Heart right ventricle (tissue), 16 donors: ENCODE measurements around the gene CBLC. TPM values are rescaled to one million over a fixed set of nuclear protein-coding genes. Genes with fewer than 3 reads are reported as not detected.
"Not testable (repeated sequence)": the region's sequence is repeated elsewhere in the genome, so short reads cannot be mapped to it uniquely, and the experiment has no call there.

Experiments
- ATAC-seq, 8 donors: fragments of 200-7000 bp; cut with Tn5 transposase; one replicate each; pipeline ENCODE4 v1.9.1; 2020; ENCODE audit warnings: mild to moderate bottlenecking in 8 of 8, moderate library complexity in 8 of 8, moderate number of reproducible peaks in 1 of 8
- DNase-seq, 2 donors: peaks; one replicate each; pipeline ENCODE4 v3.0.0-alpha.2; 2020
- H3K27ac ChIP-seq, 10 donors: fragments of 200-600 bp; sonication (generic) in 2 of 10; one replicate each; pipeline versions ENCODE4 v1.5.0 to v1.8.0; 2020 to 2022; ENCODE audit warnings: mild to moderate bottlenecking in 3 of 10
- H3K27me3 ChIP-seq, 7 donors: fragments of 200-600 bp; one replicate each; pipeline ENCODE4 v1.8.0; 2021 to 2022; ENCODE audit warnings: mild to moderate bottlenecking in 2 of 7
- H3K36me3 ChIP-seq, 9 donors: fragments of 200-600 bp; sonication (generic) in 1 of 9; one replicate each; pipeline versions ENCODE4 v1.5.0 to v1.8.0; 2020 to 2022; ENCODE audit warnings: mild to moderate bottlenecking in 2 of 9
- H3K4me1 ChIP-seq, 9 donors: fragments of 200-600 bp; sonication (generic) in 1 of 9; one replicate each; pipeline versions ENCODE4 v1.5.0 to v1.8.0; 2020 to 2022; ENCODE audit warnings: mild to moderate bottlenecking in 4 of 9
- H3K4me3 ChIP-seq, 10 donors: fragments of 200-600 bp; sonication (generic) in 2 of 10; one replicate each; pipeline versions ENCODE4 v1.5.0 to v1.8.0; 2020 to 2022; ENCODE audit warnings: mild to moderate bottlenecking in 7 of 10, moderate library complexity in 2 of 10
- H3K9me3 ChIP-seq, 11 donors: fragments of 200-600 bp in 10 of 11; sonication (generic) in 2 of 11; one replicate each; pipeline versions ENCODE4 v1.5.0 to v1.8.0; 2013 to 2022; ENCODE audit warnings: mild to moderate bottlenecking in 2 of 11, control low read depth in 1 of 11, moderate library complexity in 1 of 11
- WGBS, 2 donors: extraction: QIAGEN DNeasy Blood & Tissue Kit; methylation state at CpG; one replicate each; pipeline ENCODE4 v1.1.7; 2013; ENCODE audit warnings: inconsistent platforms in 1 of 2; 5-methylcytosine and 5-hydroxymethylcytosine counted together
- intact Hi-C, 10 donors: fragments of 100-400 bp; cut with DNase I; formaldehyde crosslinking; loops; one replicate each; pipeline versions ENCODE4 v1.11.1 to v1.14.2; 2022
- polyA plus RNA-seq, 2 donors: library from polyadenylated mRNA; stranded (reverse); fragments of 200-250 nt; gene quantifications; one replicate each; pipeline ENCODE4 v1.2.3, GENCODE V29; 2013
- total RNA-seq, 10 donors: library from RNA; stranded (reverse); fragmentation: NEBNext Ultra II Directional in 3 of 10; extraction: Animal tissue kit (Norgen Biotek cat#: 25700) in 3 of 10; gene quantifications; one replicate each; pipeline versions ENCODE4 v1.2.1 to v1.2.4, GENCODE V29; 2021 to 2023
- TF ChIP-seq, protein P1 (sequence below), 9 donors: fragments of 200-600 bp; sonication (generic) in 2 of 9; IDR thresholded peaks; one replicate each; pipeline versions ENCODE4 v1.5.0 to v1.8.0; 2021 to 2022; ENCODE audit warnings: antibody characterized with exemption in 9 of 9, mild to moderate bottlenecking in 5 of 9, moderate library complexity in 1 of 9
- donor health status: Arrhythmogenic right ventricular cardiomyopathy.
- donor health status: ischemic (EF 13 %, LVEDD 7.1; RV severe dilation, severe dysfunction).
- donor health status: healthy with polysubstance abuse.
- donor health status: DM: no; HTN: yes; CAD: no.
- donor health status: DM: no; HTN: no; CAD: no.
- donor health status: ischemic (EF 25% LVEDD 6.9; RV normal size, moderate dysfunction).
- donor health status: ischemic (EF 25% LVEDD 5.7; RV mildly dilated, moderate dysfunction).
- donor health status: healthy.
- donor health status: DM: yes; HTN: yes; CAD: no.
- donor health status: Ischemic cardiomyopathy.
- donor health status: ischemic (EF 35%, LVEDD 5.7; RV mildly dilated, moderate dysfunction).
- donor health status: nonischemic (EF 11% LVEDD 7.7; RV severe dilation, severe dysfunction).
- donor health status: DM: yes; HTN: yes; CAD: no.
- donor health status: PGD.
- donor health status: ischemic (EF 29% LVEDD 5.4; RV normal size, mild dysfunction).
- donor health status: nonischemic (EF 23%, LVEDD 6.1; RV moderate dilation, normal function).

CBLC gene
- total and polyA plus RNA-seq, 12 donors, result 0.38 TPM; not detected in 11

DNA sequence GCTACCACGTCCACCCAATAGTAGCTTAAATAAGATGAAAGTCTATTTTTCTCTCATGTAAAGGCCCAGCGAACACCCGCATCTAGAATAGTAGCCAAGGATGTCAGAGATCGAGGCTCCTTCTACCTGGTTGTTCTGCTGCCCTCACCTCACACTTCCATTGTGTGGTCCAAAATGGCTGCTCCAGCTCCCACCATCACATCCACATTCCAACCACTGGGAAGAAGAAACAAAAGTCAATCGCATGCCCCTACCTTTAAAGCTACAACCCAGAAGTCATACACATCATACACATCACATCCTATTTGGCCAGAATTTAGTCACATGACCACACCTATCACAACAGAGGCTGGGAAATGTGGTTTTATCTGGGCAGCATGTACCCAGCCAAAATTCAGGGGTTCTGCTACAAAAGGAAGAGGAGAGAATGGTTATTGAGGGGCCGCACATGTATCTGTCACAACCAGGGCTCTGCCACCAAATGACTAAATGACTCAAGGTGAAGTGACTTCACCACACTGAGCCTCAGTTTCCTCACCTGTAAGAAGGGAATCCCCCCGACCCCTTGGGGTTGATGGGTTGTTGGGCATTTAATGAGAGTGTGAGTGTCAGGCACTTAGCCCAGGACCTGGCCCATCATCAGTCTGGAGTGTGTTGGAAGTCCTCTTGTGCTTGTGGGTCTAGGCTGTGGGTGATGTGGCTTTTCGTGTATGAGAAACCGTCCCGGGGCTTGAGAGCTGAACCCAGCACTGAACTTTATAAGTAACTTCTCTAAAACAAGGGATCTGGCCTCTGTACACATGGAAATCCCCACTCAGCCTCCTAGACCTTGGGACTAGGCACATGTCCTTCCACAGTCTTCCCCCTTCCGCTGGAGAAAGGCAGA, 10.2 kb upstream of the CBLC start:
- DNase-seq (no peak), ATAC-seq (no peak)
- Histone ChIP-seq H3K27ac (peak overlapping the region in 1 of 10 donors; percentile 55), H3K4me1 (peaks cover 0 to 67% (median 0%) of the 10 kb centered on the region in 9 donors), H3K9me3 (peaks cover 0 to 8% (median 0%) of the 10 kb centered on the region in 11 donors), H3K27me3 (peaks cover 0 to 6% (median 0%) of the 10 kb centered on the region in 7 donors), H3K36me3 (no peaks in the 10 kb centered on the region), H3K4me3 (no peak overlapping the region)
- TF ChIP-seq, protein P1, sequence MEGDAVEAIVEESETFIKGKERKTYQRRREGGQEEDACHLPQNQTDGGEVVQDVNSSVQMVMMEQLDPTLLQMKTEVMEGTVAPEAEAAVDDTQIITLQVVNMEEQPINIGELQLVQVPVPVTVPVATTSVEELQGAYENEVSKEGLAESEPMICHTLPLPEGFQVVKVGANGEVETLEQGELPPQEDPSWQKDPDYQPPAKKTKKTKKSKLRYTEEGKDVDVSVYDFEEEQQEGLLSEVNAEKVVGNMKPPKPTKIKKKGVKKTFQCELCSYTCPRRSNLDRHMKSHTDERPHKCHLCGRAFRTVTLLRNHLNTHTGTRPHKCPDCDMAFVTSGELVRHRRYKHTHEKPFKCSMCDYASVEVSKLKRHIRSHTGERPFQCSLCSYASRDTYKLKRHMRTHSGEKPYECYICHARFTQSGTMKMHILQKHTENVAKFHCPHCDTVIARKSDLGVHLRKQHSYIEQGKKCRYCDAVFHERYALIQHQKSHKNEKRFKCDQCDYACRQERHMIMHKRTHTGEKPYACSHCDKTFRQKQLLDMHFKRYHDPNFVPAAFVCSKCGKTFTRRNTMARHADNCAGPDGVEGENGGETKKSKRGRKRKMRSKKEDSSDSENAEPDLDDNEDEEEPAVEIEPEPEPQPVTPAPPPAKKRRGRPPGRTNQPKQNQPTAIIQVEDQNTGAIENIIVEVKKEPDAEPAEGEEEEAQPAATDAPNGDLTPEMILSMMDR (IDR thresholded peaks at IDR 0.05), result no peak
- WGBS, 2 donors, result 77 to 79% methylated on average over 11 of the region's 11 CpGs
- intact Hi-C loops, result no loop called here

DNA sequence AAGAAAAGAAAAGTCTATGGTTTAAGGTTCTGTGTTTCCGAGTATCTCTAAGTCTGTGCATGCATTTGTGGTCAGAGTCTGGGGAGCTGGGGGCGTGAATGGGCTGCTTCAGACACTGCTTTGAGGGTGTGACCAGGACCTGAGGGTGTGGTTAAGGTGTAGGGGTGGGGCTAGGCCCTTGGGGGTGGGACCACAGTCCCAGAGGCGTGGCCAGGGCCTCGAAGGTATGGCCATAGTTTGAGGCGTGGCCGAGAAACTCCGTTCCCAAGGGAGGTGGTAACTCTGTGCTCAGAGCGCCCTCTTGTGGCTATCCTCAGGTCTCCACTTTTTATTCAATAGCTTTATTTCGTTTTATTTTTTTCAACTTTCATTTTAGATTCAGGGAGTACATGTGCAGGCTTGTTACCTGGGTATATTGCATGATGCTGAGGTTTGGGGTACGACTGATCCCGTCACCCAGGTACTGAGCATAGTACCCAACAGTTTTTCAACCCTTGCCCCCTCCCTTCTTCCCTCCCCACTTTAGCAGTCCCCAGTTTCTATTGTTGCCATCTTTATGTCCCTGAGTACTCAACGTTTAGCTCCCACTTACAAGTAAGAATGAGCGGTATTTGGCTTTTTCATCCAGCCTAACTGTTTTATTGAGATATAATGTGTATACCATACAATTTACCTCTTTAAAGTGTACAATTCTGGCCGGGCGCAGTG, 7.0 kb upstream of the CBLC start:
- H3K36me3 ChIP-seq, result no peaks in the 10 kb centered on the region
- TF ChIP-seq, protein P1 (IDR thresholded peaks at IDR 0.05), result peak; percentile 82 to 95 (median 88)
- DNase-seq, result peak; percentile 88 to 91
- H3K27ac ChIP-seq, result peak overlapping the region in 1 of 10 donors; percentile 72
- intact Hi-C loops, result loop anchor here in 9 of 10 donors (1.0 to 10.0 kb wide), 8 partner anchors 46 to 198 kb away; no protein-coding TSS in a partner anchor
- ATAC-seq, result peak; percentile 94 to 99 (median 97)
- 19 to 22% methylated on average over 15 of the region's 15 CpGs for WGBS, 2 donors
- peaks cover 0 to 8% (median 0%) of the 10 kb centered on the region in 11 donors for H3K9me3 ChIP-seq
- peak overlapping the region in 1 of 10 donors; percentile 10 for H3K4me3 ChIP-seq
- peaks cover 0 to 41% (median 0%) of the 10 kb centered on the region in 9 donors for H3K4me1 ChIP-seq
- H3K27me3 ChIP-seq, result peaks cover 0 to 7% (median 0%) of the 10 kb centered on the region in 7 donors

DNA sequence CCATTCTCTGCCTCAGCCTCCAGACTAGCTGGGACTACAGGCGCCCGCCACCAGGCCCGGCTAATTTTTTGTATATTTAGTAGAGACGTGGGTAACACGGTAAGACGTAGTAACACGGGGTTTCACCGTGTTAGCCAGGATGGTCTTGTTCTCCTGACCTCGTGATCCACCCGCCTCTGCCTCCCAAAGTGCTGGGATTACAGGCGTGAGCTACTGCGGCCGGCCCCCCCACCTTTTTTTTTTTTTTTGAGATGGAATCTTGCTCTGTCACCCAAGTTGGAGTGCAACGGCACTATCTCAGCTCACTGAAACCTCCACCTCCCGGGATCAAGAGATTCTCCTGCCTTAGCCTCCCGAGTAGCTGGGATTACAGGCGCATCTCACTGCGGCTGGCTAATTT, 5.5 kb upstream of the CBLC start:
- WGBS, 2 donors, result 58 to 77% methylated on average over 18 of the region's 18 CpGs
- not testable (repeated sequence) for H3K9me3 ChIP-seq, H3K27me3 ChIP-seq, H3K4me3 ChIP-seq, H3K27ac ChIP-seq, H3K36me3 ChIP-seq, ATAC-seq, DNase-seq
- H3K4me1 ChIP-seq, result peaks cover 0 to 30% (median 0%) of the 10 kb centered on the region in 9 donors
- intact Hi-C loops, result loop anchor here in 7 of 10 donors (2.0 to 10.0 kb wide), 4 partner anchors 49 to 200 kb away; no protein-coding TSS in a partner anchor

DNA sequence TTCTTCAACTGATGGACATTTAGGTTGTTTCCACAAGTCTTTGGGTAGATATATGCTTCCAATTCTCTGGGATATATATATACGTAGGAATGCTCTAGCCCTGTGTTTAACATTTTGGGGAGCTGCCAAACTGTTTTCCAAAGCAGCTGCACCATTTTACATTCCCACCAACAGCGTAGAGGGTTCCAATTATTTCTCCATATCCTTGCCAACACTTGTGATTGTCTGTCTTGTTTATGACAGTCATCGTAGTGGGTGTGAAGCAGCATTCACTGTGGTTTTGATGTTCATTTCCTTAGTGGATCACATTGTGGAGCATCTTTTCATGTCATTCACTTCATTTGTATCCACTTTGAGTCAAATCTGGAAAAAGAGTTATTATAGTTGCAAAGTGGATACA, 4.7 kb upstream of the CBLC start:
- 48 to 50% methylated on average over 3 of the region's 3 CpGs for WGBS, 2 donors
- intact Hi-C loops, result loop anchor here in 7 of 10 donors (2.0 to 10.0 kb wide), 4 partner anchors 50 to 201 kb away; no protein-coding TSS in a partner anchor
- peaks cover 0 to 22% (median 0%) of the 10 kb centered on the region in 9 donors for H3K4me1 ChIP-seq
- ATAC-seq (no peak), DNase-seq (no peak)
- H3K9me3 ChIP-seq, result peaks cover 0 to 8% (median 0%) of the 10 kb centered on the region in 11 donors
- peaks cover 0 to 17% (median 9%) of the 10 kb centered on the region in 7 donors for H3K27me3 ChIP-seq
- H3K4me3 ChIP-seq, result no peak overlapping the region
- H3K27ac ChIP-seq, result no peak overlapping the region
- no peaks in the 10 kb centered on the region for H3K36me3 ChIP-seq
- TF ChIP-seq, protein P1 (IDR thresholded peaks at IDR 0.05), result no peak
